OCI-LY1 (cell line): ENCODE measurements around the gene RUNX1.

Source experiments
- H2AFZ ChIP-seq: fragments of 200-600 bp; sonication (generic), shearing (Covaris generic); 2 replicates; pipeline ENCODE4 v1.6.0; 2014; ENCODE audit warnings: antibody characterized with exemption, mild to moderate bottlenecking, low read length
- H3F3A ChIP-seq: fragments of 200-600 bp; sonication (generic), shearing (Covaris generic); 2 replicates; pipeline ENCODE4 v1.6.0; 2014; ENCODE audit warnings: mild to moderate bottlenecking, antibody characterized with exemption, low read length, moderate library complexity; ENCODE audit not compliant: insufficient read depth
- H3K27ac ChIP-seq: fragments of 200-600 bp; sonication (generic); 2 replicates; pipeline ENCODE4 v1.5.1; 2014; ENCODE audit warnings: low read length, mixed run types, mild to moderate bottlenecking, low read depth; ENCODE audit not compliant: poor library complexity, severe bottlenecking
- H3K27me3 ChIP-seq: fragments of 200-600 bp; sonication (generic); 2 replicates; pipeline ENCODE4 v1.6.0; 2014; ENCODE audit warnings: antibody characterized with exemption, mild to moderate bottlenecking, low read length, moderate library complexity; ENCODE audit not compliant: insufficient read depth
- H3K36me3 ChIP-seq: fragments of 200-600 bp; sonication (generic); 2 replicates; pipeline ENCODE4 v1.6.1; 2014; ENCODE audit warnings: mild to moderate bottlenecking, antibody characterized with exemption, low read length, moderate library complexity, mixed read lengths; ENCODE audit not compliant: insufficient read depth
- H3K4me1 ChIP-seq: fragments of 200-600 bp; sonication (generic); 2 replicates; pipeline ENCODE4 v1.5.1; 2014; ENCODE audit warnings: mild to moderate bottlenecking, low read length, moderate library complexity; ENCODE audit not compliant: insufficient read depth, severe bottlenecking
- H3K4me2 ChIP-seq: fragments of 200-600 bp; sonication (generic), shearing (Covaris generic); 2 replicates; pipeline ENCODE4 v1.6.1; 2014; ENCODE audit warnings: low read length
- H3K4me3 ChIP-seq: fragments of 200-600 bp; sonication (generic); 2 replicates; pipeline ENCODE4 v1.5.1; 2014; ENCODE audit warnings: low read length, low read depth, mild to moderate bottlenecking, mixed read lengths; ENCODE audit not compliant: poor library complexity, severe bottlenecking
- H3K79me2 ChIP-seq: fragments of 200-600 bp; shearing (Covaris generic); 2 replicates; pipeline ENCODE4 v1.6.1; 2016; ENCODE audit warnings: mixed run types, low read length, mixed read lengths; ENCODE audit not compliant: insufficient read depth
- H3K9ac ChIP-seq: fragments of 200-600 bp; sonication (generic), shearing (Covaris generic); 2 replicates; pipeline ENCODE4 v1.6.1; 2014; ENCODE audit warnings: mild to moderate bottlenecking, low read length, mixed read lengths
- H3K9me2 ChIP-seq: fragments of 200-600 bp; sonication (generic), shearing (Covaris generic); 2 replicates; pipeline ENCODE4 v1.6.1; 2014; ENCODE audit warnings: low read depth, mild to moderate bottlenecking, low read length, mixed read lengths
- H3K9me3 ChIP-seq: fragments of 200-600 bp; shearing (Covaris generic); 2 replicates; pipeline ENCODE4 v1.6.1; 2014; ENCODE audit warnings: low read length, mixed read lengths
- H4K20me1 ChIP-seq: fragments of 200-600 bp; sonication (generic), shearing (Covaris generic); 2 replicates; pipeline ENCODE4 v1.6.0; 2016; ENCODE audit warnings: mild to moderate bottlenecking, low read length; ENCODE audit not compliant: insufficient read depth
- CTCF ChIP-seq: fragments of 200-600 bp; sonication (generic), shearing (Covaris generic); IDR thresholded peaks from 2 replicates; pipeline ENCODE4 v1.5.1; 2017; ENCODE audit warnings: mild to moderate bottlenecking, antibody characterized with exemption, low read length, moderate library complexity, mixed read lengths
- EZH2 ChIP-seq: fragments of 200-600 bp; sonication (generic), shearing (Covaris generic); IDR thresholded peaks from 2 replicates; pipeline ENCODE4 v1.8.0; 2017; ENCODE audit warnings: borderline replicate concordance, mixed run types, mild to moderate bottlenecking, antibody characterized with exemption, low read length, moderate library complexity, mixed read lengths

RUNX1 gene

GRCh38 chr21:35057428-35057827, 8.3 kb upstream of the RUNX1 start:
- Histone ChIP-seq H3K4me1 (peaks cover 18% of the 10 kb centered on the region), H3K27ac (no peak overlapping the region), H3K79me2 (no peaks in the 10 kb centered on the region), H3F3A (no peaks in the 10 kb centered on the region), H3K36me3 (no peaks in the 10 kb centered on the region; the same call in 1 of the 2 replicates), H3K9ac (no peak overlapping the region), H4K20me1 (no peaks in the 10 kb centered on the region), H3K4me2 (no peak overlapping the region), H3K4me3 (no peak overlapping the region), H3K27me3 (no peaks in the 10 kb centered on the region), H3K9me2 (no peaks in the 10 kb centered on the region), H2AFZ (no peak overlapping the region), H3K9me3 (no peaks in the 10 kb centered on the region)
- no peak for TF ChIP-seq EZH2
- TF ChIP-seq CTCF = no peak

GRCh38 chr21:35053356-35054096, 4.4 kb upstream of the RUNX1 start:
- Histone ChIP-seq H3K36me3 (no peaks in the 10 kb centered on the region; the same call in 1 of the 2 replicates), H3K27me3 (no peaks in the 10 kb centered on the region), H3K9me3 (no peaks in the 10 kb centered on the region), H3K4me2 (no peak overlapping the region), H3K4me3 (no peak overlapping the region), H3K4me1 (peaks cover 47% of the 10 kb centered on the region), H3K9ac (no peak overlapping the region), H4K20me1 (no peaks in the 10 kb centered on the region), H3K27ac (peak overlapping the region; percentile 19), H3F3A (no peaks in the 10 kb centered on the region; the same call in 1 of the 2 replicates), H2AFZ (no peak overlapping the region; the same call in 1 of the 2 replicates), H3K79me2 (peaks cover under 1% of the 10 kb centered on the region; the same call in 1 of the 2 replicates), H3K9me2 (no peaks in the 10 kb centered on the region)
- no peak for TF ChIP-seq EZH2
- TF ChIP-seq CTCF = peak; percentile 26; the same call in 1 of the 2 replicates

GRCh38 chr21:35052801-35053200, 3.7 kb upstream of the RUNX1 start:
- H3K9ac ChIP-seq = no peak overlapping the region
- no peaks in the 10 kb centered on the region for H3K9me2 ChIP-seq
- TF ChIP-seq EZH2 = no peak
- no peak for TF ChIP-seq CTCF

More at GRCh38 chr21:35052801-35053200, 3.7 kb upstream of the RUNX1 start:
- peaks cover 8% of the 10 kb centered on the region for H3K79me2 ChIP-seq
- no peak overlapping the region; the same call in 1 of the 2 replicates for H2AFZ ChIP-seq
- peaks cover 47% of the 10 kb centered on the region for H3K4me1 ChIP-seq
- H4K20me1 ChIP-seq = no peaks in the 10 kb centered on the region
- no peaks in the 10 kb centered on the region for H3K9me3 ChIP-seq
- no peak overlapping the region for H3K4me3 ChIP-seq
- H3K4me2 ChIP-seq = no peak overlapping the region
- H3K36me3 ChIP-seq = no peaks in the 10 kb centered on the region
- H3K27me3 ChIP-seq = no peaks in the 10 kb centered on the region
- H3F3A ChIP-seq = no peaks in the 10 kb centered on the region; the same call in 1 of the 2 replicates
- H3K27ac ChIP-seq = peak overlapping the region; percentile 19
